Natural killer cell (primary cell): ENCODE data around the gene CPSF4. TPM values are rescaled to one million over a fixed set of nuclear protein-coding genes. Genes with fewer than 3 reads are reported as not detected.

Experiments used
- ATAC-seq, 3 donors: fragments of 150-1000 bp in 2 of 3; fragments of 200-7000 bp in 1 of 3; cut with Tn5 transposase; 1 replicate in 1 of 3; 2 replicates in 2 of 3; pipeline ENCODE4 v1.10.0; 2021; ENCODE audit warnings: mild to moderate bottlenecking in 2 of 3, moderate library complexity in 2 of 3
- DNase-seq, 2 donors: peaks; one replicate each; pipeline versions ENCODE4 v3.0.0 to v3.0.0-alpha.2; 2013 to 2021; ENCODE audit warnings: mixed read lengths in 1 of 2
- H3K27ac ChIP-seq: one replicate; pipeline ENCODE4 v1.5.1; 2013; ENCODE audit warnings: mild to moderate bottlenecking, low read length
- H3K27me3 ChIP-seq: one replicate; pipeline ENCODE4 v1.6.1; 2013; ENCODE audit warnings: low read length; ENCODE audit not compliant: control insufficient read depth, insufficient read depth
- H3K36me3 ChIP-seq: one replicate; pipeline ENCODE4 v1.6.1; 2013; ENCODE audit warnings: low read length; ENCODE audit not compliant: control insufficient read depth, insufficient read depth
- H3K4me1 ChIP-seq: one replicate; pipeline ENCODE4 v1.6.1; 2013; ENCODE audit warnings: low read length; ENCODE audit not compliant: control insufficient read depth, insufficient read depth
- H3K4me3 ChIP-seq: one replicate; pipeline ENCODE4 v1.5.1; 2013; ENCODE audit warnings: low read length
- H3K9me3 ChIP-seq: one replicate; pipeline ENCODE4 v1.6.1; 2013; ENCODE audit warnings: low read length; ENCODE audit not compliant: control insufficient read depth, insufficient read depth
- H3K27ac Mint-ChIP-seq, 2 donors: one replicate each; pipeline ENCODE4 v1.8.0; 2022; ENCODE audit warnings: mild to moderate bottlenecking in 2 of 2, mixed read lengths in 2 of 2, moderate library complexity in 1 of 2
- H3K27me3 Mint-ChIP-seq, 2 donors: one replicate each; pipeline ENCODE4 v1.8.0; 2022; ENCODE audit warnings: low read depth in 2 of 2, mixed read lengths in 2 of 2
- H3K36me3 Mint-ChIP-seq: one replicate; pipeline ENCODE4 v1.8.0; 2022; ENCODE audit warnings: mixed read lengths
- H3K4me1 Mint-ChIP-seq, 2 donors: one replicate each; pipeline ENCODE4 v1.8.0; 2022; ENCODE audit warnings: mixed read lengths in 2 of 2
- H3K4me3 Mint-ChIP-seq: one replicate; pipeline ENCODE4 v1.8.0; 2022; ENCODE audit warnings: mild to moderate bottlenecking, moderate library complexity, mixed read lengths
- H3K9me3 Mint-ChIP-seq, 2 donors: one replicate each; pipeline ENCODE4 v1.8.0; 2022; ENCODE audit warnings: mixed read lengths in 2 of 2
- WGBS: methylation state at CpG from one replicate; pipeline ENCODE4 v1.1.7; 2013; ENCODE audit warnings: missing lambda C conversion rate; ENCODE audit not compliant: insufficient coverage; 5-methylcytosine and 5-hydroxymethylcytosine counted together
- intact Hi-C: fragments of 100-400 bp; cut with micrococcal nuclease; formaldehyde crosslinking; loops from one replicate; pipeline ENCODE4 v1.14.2; 2022
- total RNA-seq, 4 donors: library from RNA; stranded (reverse); fragments of 120-200 nt in 1 of 4; gene quantifications; one replicate each; pipeline versions ENCODE4 v1.2.3 to v1.2.4, GENCODE V29; 2013 to 2022
- TF ChIP-seq, protein P1 (sequence below): fragments of 200-600 bp; IDR thresholded peaks from one replicate; pipeline ENCODE4 v1.8.0; 2022; ENCODE audit warnings: antibody characterized with exemption

Gene CPSF4
- total RNA-seq, 3 donors from 2014 or later (not counting 1 experiment from before 2014, with no cell fraction given), result 54.0 to 61.6 (median 54.8) TPM

DNA sequence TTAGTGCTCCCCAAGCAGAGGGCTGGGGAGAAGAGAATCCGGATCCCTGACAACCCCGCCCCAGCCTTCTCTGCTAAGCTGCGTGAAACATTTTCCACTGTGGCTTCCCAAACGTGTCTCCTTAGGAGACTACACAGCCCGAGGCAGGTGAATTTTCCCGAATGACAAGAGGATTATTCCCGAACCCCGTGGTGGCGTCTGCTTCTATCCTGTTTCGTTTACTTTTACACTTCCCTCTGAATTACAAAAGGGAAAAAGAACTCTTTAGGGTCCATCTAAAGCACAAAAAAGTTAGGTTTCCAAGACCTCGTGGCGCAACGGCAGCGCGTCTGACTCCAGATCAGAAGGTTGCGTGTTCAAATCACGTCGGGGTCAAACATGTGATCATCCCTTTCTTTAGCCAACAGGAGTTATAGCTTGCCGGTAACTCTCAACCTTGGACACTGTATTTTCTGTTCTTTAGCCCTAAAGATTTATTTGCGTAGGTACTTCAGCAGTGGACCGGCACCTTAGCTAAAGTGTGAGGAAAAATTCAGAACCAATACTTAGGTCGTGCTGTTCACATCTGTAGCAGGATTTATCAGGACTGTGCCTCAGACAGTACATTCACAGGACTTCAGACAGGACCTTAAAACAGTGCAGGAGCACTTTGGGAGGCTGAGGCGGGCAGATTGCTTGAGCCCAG is 30.8 kb downstream of the CPSF4 start:
- H3K27ac Mint-ChIP-seq, result no peak overlapping the region
- Histone ChIP-seq H3K36me3 (no peaks in the 10 kb centered on the region), H3K4me3 (no peak overlapping the region), H3K4me1 (peaks cover 34% of the 10 kb centered on the region), H3K27me3 (no peaks in the 10 kb centered on the region), H3K27ac (no peak overlapping the region), H3K9me3 (no peaks in the 10 kb centered on the region)
- intact Hi-C loops, result no loop called here
- WGBS, result 65% methylated on average over 23 of the region's 23 CpGs
- ATAC-seq (no peak), DNase-seq (no peak)
- H3K4me1 Mint-ChIP-seq, result peaks cover 30 to 33% of the 10 kb centered on the region in 2 donors
- TF ChIP-seq, protein P1, sequence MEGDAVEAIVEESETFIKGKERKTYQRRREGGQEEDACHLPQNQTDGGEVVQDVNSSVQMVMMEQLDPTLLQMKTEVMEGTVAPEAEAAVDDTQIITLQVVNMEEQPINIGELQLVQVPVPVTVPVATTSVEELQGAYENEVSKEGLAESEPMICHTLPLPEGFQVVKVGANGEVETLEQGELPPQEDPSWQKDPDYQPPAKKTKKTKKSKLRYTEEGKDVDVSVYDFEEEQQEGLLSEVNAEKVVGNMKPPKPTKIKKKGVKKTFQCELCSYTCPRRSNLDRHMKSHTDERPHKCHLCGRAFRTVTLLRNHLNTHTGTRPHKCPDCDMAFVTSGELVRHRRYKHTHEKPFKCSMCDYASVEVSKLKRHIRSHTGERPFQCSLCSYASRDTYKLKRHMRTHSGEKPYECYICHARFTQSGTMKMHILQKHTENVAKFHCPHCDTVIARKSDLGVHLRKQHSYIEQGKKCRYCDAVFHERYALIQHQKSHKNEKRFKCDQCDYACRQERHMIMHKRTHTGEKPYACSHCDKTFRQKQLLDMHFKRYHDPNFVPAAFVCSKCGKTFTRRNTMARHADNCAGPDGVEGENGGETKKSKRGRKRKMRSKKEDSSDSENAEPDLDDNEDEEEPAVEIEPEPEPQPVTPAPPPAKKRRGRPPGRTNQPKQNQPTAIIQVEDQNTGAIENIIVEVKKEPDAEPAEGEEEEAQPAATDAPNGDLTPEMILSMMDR, result no peak
- H3K4me3 Mint-ChIP-seq, result peak overlapping the region; percentile 40
- H3K27me3 Mint-ChIP-seq, result no peaks in the 10 kb centered on the region
- no peaks in the 10 kb centered on the region for H3K9me3 Mint-ChIP-seq
- no peaks in the 10 kb centered on the region for H3K36me3 Mint-ChIP-seq

DNA sequence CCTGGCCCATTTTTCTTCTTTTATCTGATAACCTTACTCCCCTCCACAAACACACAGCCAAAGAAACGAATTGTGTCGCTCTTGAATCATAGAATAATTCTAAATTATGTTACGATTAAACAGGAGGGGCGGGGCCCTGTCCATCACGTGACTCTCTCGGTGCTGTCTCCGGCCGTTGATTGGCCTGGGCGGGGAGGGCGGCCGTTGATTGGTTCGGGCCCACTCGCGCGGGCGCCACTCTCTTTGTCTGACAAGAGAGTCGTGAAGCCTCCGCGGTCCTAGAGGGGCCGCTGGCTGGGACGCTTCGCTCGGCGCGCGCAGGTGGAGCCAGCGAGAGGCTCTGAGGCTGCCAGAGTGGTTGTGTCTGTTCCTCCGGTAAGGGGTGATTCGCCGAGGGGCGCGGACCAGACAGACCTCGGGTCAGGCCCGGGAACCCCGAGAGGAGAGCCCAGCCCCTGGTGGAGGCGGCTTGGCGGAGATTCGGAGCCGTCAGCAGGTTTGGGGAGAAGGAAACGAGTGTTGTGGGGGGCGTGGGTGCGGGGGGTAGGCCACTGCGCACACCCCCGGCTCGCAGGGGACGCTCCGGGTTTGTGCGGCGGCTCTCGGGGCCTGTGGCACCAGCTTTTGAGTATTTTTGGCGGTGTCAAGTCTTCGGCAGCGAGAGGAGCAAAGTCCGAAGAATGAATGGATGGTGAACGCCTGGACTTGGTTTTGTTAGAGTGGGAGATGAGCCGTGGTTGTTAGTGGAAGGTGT is 34.0 kb downstream of the CPSF4 start, which contains the start of gene ZNF789:
Gene ZNF789 (plus strand): TSS at position 330 of the 754 bp plus-strand sequence. CDS start 3,567 bp downstream, outside the sequence.
- Histone ChIP-seq H3K36me3 (no peaks in the 10 kb centered on the region), H3K9me3 (no peaks in the 10 kb centered on the region), H3K4me3 (peak within 1 kb of the TSS; percentile 64), H3K27ac (peak within 1 kb of the TSS; percentile 54), H3K27me3 (no peaks in the 10 kb centered on the region), H3K4me1 (peaks cover 15% of the 10 kb centered on the region)
- under 1% methylated on average over 54 of the region's 56 CpGs for WGBS
- TF ChIP-seq, protein P1, result no peak
- intact Hi-C loops, result loop anchor here (1.0 kb wide), 2 partner anchors 28 to 64 kb away; partner anchors contain the start of genes BUD31, PDAP1 and ZNF394
- H3K36me3 Mint-ChIP-seq, result no peaks in the 10 kb centered on the region
- H3K27me3 Mint-ChIP-seq, result no peaks in the 10 kb centered on the region
- no peaks in the 10 kb centered on the region for H3K9me3 Mint-ChIP-seq
- H3K4me1 Mint-ChIP-seq, result peaks cover 19 to 26% of the 10 kb centered on the region in 2 donors
- ATAC-seq (peak; percentile 96 to 100 (median 97)), DNase-seq (peak; percentile 95 to 97)
- peak within 1 kb of the TSS; percentile 94 to 96 for H3K27ac Mint-ChIP-seq
- peak within 1 kb of the TSS; percentile 100 for H3K4me3 Mint-ChIP-seq

DNA sequence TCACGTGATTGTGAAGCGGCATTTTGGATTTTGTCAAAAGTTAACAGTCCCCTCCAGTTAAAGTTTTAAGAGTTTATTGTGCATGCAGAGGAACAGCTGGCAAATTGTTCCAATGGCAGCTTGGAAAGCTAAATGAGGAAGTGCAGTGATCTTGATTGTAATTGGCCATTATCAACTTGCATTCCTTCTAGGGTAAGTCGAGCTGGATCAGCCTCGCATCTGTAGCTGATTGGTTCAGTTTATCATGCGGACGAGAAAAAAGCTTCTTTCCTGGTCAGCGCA is 34.5 kb downstream of the CPSF4 start:
- intact Hi-C loops, result no loop called here
- 5% methylated on average over 7 of the region's 7 CpGs for WGBS

More for the DNA sequence above, 34.5 kb downstream of the CPSF4 start:
- Histone ChIP-seq H3K27me3 (no peaks in the 10 kb centered on the region), H3K27ac (peak overlapping the region; percentile 53), H3K9me3 (no peaks in the 10 kb centered on the region), H3K36me3 (no peaks in the 10 kb centered on the region), H3K4me3 (peak overlapping the region; percentile 64), H3K4me1 (peaks cover 18% of the 10 kb centered on the region)
- Mint-ChIP-seq H3K36me3 (no peaks in the 10 kb centered on the region), H3K27ac (peak overlapping the region; percentile 94 to 96), H3K27me3 (no peaks in the 10 kb centered on the region), H3K9me3 (no peaks in the 10 kb centered on the region), H3K4me3 (peak overlapping the region; percentile 100), H3K4me1 (peaks cover 25 to 32% of the 10 kb centered on the region in 2 donors)
- TF ChIP-seq, protein P1, result no peak
- DNase-seq (no peak), ATAC-seq (no peak)
